ENCODE results near the gene IFT88. TPM values are rescaled to one million over a fixed set of nuclear protein-coding genes. Genes with fewer than 3 reads are reported as not detected.

The IFT88 gene
- total and polyA plus RNA-seq, 9 of the 15 experiments (the other 6 are each of a cell fraction or from before 2014, with no cell fraction given): 8.3 to 13.5 (median 10.0) TPM

GRCh38 chr13:20679879-20680278 is 112.9 kb downstream of the IFT88 start:
- ATAC-seq: no peak
- POLR2A ChIA-PET: no interaction called here
- FAIRE-seq: no peak
- Histone ChIP-seq H4K20me1 (replicated peaks; ENCODE audit: control insufficient read depth, insufficient read depth, low read length) (no peaks in the 10 kb centered on the region), H3K4me2 (ENCODE audit: insufficient read depth, low read length) (no peak overlapping the region), H3K36me3 (ENCODE audit: control insufficient read depth, insufficient read depth, low read length) (no peaks in the 10 kb centered on the region), H3K4me1 (replicated peaks in 1 of 2; ENCODE audit: control insufficient read depth in 2 of 2, insufficient read depth in 2 of 2, low read length in 2 of 2) (no peaks in the 10 kb centered on the region), H3K9ac (ENCODE audit: insufficient read depth in 1 of 2, low read depth in 2 of 2, low read length in 2 of 2) (no peak overlapping the region), H3K9me1 (ENCODE audit: control insufficient read depth, insufficient read depth, low read length) (no peaks in the 10 kb centered on the region), H3K27me3 (ENCODE audit: control insufficient read depth in 2 of 2, insufficient read depth in 2 of 2, low read length in 2 of 2) (no peaks in the 10 kb centered on the region), H3K79me2 (ENCODE audit: control insufficient read depth, insufficient read depth, low read length) (no peaks in the 10 kb centered on the region), H2AFZ (ENCODE audit: low read depth, low read length) (no peak overlapping the region), H3K27ac (ENCODE audit: extremely low read depth, low read depth, low read length) (no peak overlapping the region), H3K9me3 (replicated peaks; ENCODE audit: control insufficient read depth, insufficient read depth, low read depth, low read length) (no peaks in the 10 kb centered on the region), H3K4me3 (no peak overlapping the region)
- 75% methylated on average over 3 of the region's 3 CpGs for WGBS (ENCODE audit: insufficient coverage, low coverage, missing lambda C conversion rate)
- DNase-seq (ENCODE audit: extremely low read depth in 1 of 4, low spot score in 3 of 4): no peak
- CTCF ChIA-PET (ENCODE audit: low intra/inter-chr PET ratio): interaction anchor here (0.6 kb wide), 1 partner anchor 1197 kb away, joined by 4 read pairs; no protein-coding TSS in a partner anchor
- in situ Hi-C loops (cut with MboI): no loop called here
- intact Hi-C loops (cut with micrococcal nuclease): no loop called here
- TF ChIP-seq RNF219 (CRISPR knock-in tag; IDR thresholded peaks at IDR 0.05) (no peak), SIN3B (IDR thresholded peaks at IDR 0.05; ENCODE audit: low read depth) (no peak), HDAC3 (IDR thresholded peaks at IDR 0.05; ENCODE audit: borderline replicate concordance, partially characterized antibody) (no peak), L3MBTL2 (IDR thresholded peaks at IDR 0.05) (no peak), COPS2 (conservative IDR thresholded peaks at IDR 0.05) (no peak), KHSRP (IDR thresholded peaks at IDR 0.05) (no peak), POLR2A (conservative IDR thresholded peaks at IDR 0.05) (no peak), BACH1 (tag; IDR thresholded peaks at IDR 0.05) (no peak), TEAD4 (IDR thresholded peaks at IDR 0.05; ENCODE audit: low read length) (no peak), TEAD4 (CRISPR knock-in tag; IDR thresholded peaks at IDR 0.05; ENCODE audit: borderline replicate concordance) (no peak), NONO (IDR thresholded peaks at IDR 0.05; ENCODE audit: low read depth in 2 of 2, low read length in 1 of 2) (no peak)
- no TSS peak for BruUV-seq (replicated peaks)

All from K562 (cell line).